Skeletal muscle satellite cell (primary cell): ENCODE measurements around the gene TXNDC5.

Experiments used
- H3K27me3 ChIP-seq: 2 replicates; pipeline ENCODE4 v1.7.0; 2013; ENCODE audit warnings: low read length; ENCODE audit not compliant: control insufficient read depth, insufficient read depth
- H3K36me3 ChIP-seq: 2 replicates; pipeline ENCODE4 v1.7.0; 2013; ENCODE audit warnings: mild to moderate bottlenecking, control low read depth, low read length; ENCODE audit not compliant: insufficient read depth
- H3K4me1 ChIP-seq: 2 replicates; pipeline ENCODE4 v1.7.0; 2013; ENCODE audit warnings: low read length; ENCODE audit not compliant: control insufficient read depth, insufficient read depth
- H3K4me2 ChIP-seq: 2 replicates; pipeline ENCODE4 v1.7.0; 2013; ENCODE audit warnings: mild to moderate bottlenecking, low read length
- H3K4me3 ChIP-seq: 2 replicates; pipeline ENCODE4 v1.7.0; 2013; ENCODE audit warnings: low read length
- H3K9ac ChIP-seq: 2 replicates; pipeline ENCODE4 v1.7.0; 2013; ENCODE audit warnings: mild to moderate bottlenecking, low read depth, low read length, moderate library complexity
- H3K9me3 ChIP-seq: replicated peaks from 2 replicates; pipeline ENCODE4 v1.7.0; 2013; ENCODE audit warnings: mild to moderate bottlenecking, control low read depth, low read length

Gene TXNDC5

GRCh38 chr6:7841781-7842468 is 68.7 kb downstream of the TXNDC5 start:
- Histone ChIP-seq H3K9me3 (no peaks in the 10 kb centered on the region), H3K36me3 (no peaks in the 10 kb centered on the region), H3K4me3 (no peak overlapping the region), H3K4me2 (no peak overlapping the region), H3K27me3 (peaks cover 8% of the 10 kb centered on the region), H3K9ac (no peak overlapping the region), H3K4me1 (peaks cover 4% of the 10 kb centered on the region)

GRCh38 chr6:7836371-7837026 is 74.1 kb downstream of the TXNDC5 start:
- Histone ChIP-seq H3K27me3 (peaks cover 3% of the 10 kb centered on the region), H3K9me3 (no peaks in the 10 kb centered on the region), H3K36me3 (no peaks in the 10 kb centered on the region), H3K4me2 (no peak overlapping the region), H3K4me3 (no peak overlapping the region), H3K4me1 (no peaks in the 10 kb centered on the region), H3K9ac (no peak overlapping the region)

- Histone ChIP-seq H3K4me2 (no peak overlapping the region), H3K9me3 (no peaks in the 10 kb centered on the region), H3K4me3 (no peak overlapping the region), H3K9ac (no peak overlapping the region), H3K27me3 (peaks cover 4% of the 10 kb centered on the region), H3K36me3 (no peaks in the 10 kb centered on the region), H3K4me1 (no peaks in the 10 kb centered on the region)
These were observed 76.9 kb downstream of the TXNDC5 start for GRCh38 chr6:7833751-7834070.

DNA sequence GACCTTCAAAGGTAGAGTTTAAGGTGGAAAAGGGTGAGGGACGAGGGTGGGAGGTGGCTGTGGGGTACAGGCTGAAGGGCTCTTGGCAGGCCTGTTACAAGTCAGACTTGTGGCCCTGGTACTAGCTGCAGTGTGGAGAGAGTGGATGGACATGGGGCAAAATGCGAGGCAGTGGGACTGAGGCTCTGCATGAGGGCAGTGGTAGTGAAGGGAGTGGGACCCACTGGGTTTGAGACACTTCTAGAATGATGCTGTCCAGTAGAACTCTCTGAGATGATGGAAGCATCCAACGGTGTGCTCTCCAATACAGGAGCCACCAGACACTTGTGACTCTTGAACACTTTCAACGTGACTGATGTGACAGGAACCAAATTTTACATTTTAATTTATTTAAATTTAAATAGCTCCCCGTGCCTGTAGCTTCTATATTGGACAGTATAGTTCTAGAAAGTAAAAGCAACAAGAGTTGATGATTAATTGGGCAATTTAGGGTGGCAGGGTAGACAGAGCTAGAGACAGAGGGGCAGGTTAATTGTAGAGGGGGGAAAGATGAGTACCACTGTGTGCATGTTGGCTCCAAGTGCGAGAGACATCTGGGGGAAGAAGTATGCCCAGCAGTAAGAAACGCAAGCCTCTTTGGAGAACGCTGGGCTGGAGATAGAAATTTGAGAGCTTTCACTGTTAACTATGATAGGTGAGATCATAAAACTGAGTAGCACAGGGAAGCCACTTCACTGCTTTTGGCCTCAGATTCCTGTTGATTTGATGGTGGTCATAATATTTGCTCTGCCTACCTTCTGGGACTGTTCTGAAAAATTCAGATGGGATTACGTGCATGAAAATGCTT is 77.5 kb downstream of the TXNDC5 start:
- Histone ChIP-seq H3K9me3 (no peaks in the 10 kb centered on the region), H3K4me3 (no peak overlapping the region), H3K27me3 (peaks cover 4% of the 10 kb centered on the region), H3K4me1 (no peaks in the 10 kb centered on the region), H3K36me3 (no peaks in the 10 kb centered on the region), H3K9ac (no peak overlapping the region), H3K4me2 (no peak overlapping the region)
